Gastrocnemius medialis (tissue), 4 donors: ENCODE measurements around the gene CENPK.

Source experiments
- CTCF ChIP-seq, 5 experiments: fragments of 450-650 bp in 3 of 5; fragments of 200-600 bp in 2 of 5; sonication (generic) in 2 of 5; IDR thresholded peaks in 4 of 5; conservative IDR thresholded peaks in 1 of 5; 1 replicate in 4 of 5; 2 replicates in 1 of 5; pipeline ENCODE4 v1.5.1; 2016 to 2019; ENCODE audit warnings: antibody characterized with exemption in 5 of 5, mild to moderate bottlenecking in 3 of 5, moderate library complexity in 3 of 5
- POLR2A ChIP-seq, 2 donors: fragments of 450-650 bp; IDR thresholded peaks; one replicate each; pipeline ENCODE4 v1.6.1; 2017; ENCODE audit warnings: antibody characterized with exemption in 2 of 2, mild to moderate bottlenecking in 2 of 2, moderate library complexity in 2 of 2

GRCh38 chr5:65480306-65480865 is 82.6 kb downstream of the CENPK start:
- no peak for TF ChIP-seq CTCF (IDR thresholded peaks at IDR 0.05 in 4 of 5, conservative IDR thresholded peaks at IDR 0.05 in 1 of 5)
- TF ChIP-seq POLR2A (IDR thresholded peaks at IDR 0.05) = no peak
